ENCODE data around the gene MVB12A. TPM values are rescaled to one million over a fixed set of nuclear protein-coding genes. Genes with fewer than 3 reads are reported as not detected.
A peak's percentile ranks its signal among the peaks of the same experiment; 100 is the strongest.

The MVB12A gene
- total RNA-seq, 2 donors from 2014 or later = 71.2 to 75.7 TPM

GRCh38 chr19:17409990-17410389 lies 9.9 kb upstream of the MVB12A start:
- Histone ChIP-seq H3K4me3 (no peak overlapping the region), H3K4me1 (replicated peaks) (no peaks in the 10 kb centered on the region), H3K36me3 (no peaks in the 10 kb centered on the region), H3K9me3 (no peaks in the 10 kb centered on the region), H3K27me3 (replicated peaks; ENCODE audit: insufficient read depth) (no peaks in the 10 kb centered on the region), H3K27ac (no peak overlapping the region)
- WGBS = 92% methylated on average over 9 of the region's 9 CpGs
- TF ChIP-seq POLR2A (IDR thresholded peaks at IDR 0.05) (no peak), CTCF (IDR thresholded peaks at IDR 0.05) (no peak), POLR2AphosphoS5 (IDR thresholded peaks at IDR 0.05) (no peak)
- intact Hi-C loops (cut with DNase I) = no loop called here
- DNase-seq (ENCODE audit: low spot score) = no peak

- Histone ChIP-seq H3K9me3 (no peaks in the 10 kb centered on the region), H3K4me1 (replicated peaks) (no peaks in the 10 kb centered on the region), H3K27ac (no peak overlapping the region), H3K36me3 (no peaks in the 10 kb centered on the region), H3K27me3 (replicated peaks; ENCODE audit: insufficient read depth) (no peaks in the 10 kb centered on the region), H3K4me3 (no peak overlapping the region)
- TF ChIP-seq CTCF (IDR thresholded peaks at IDR 0.05) (no peak), POLR2AphosphoS5 (IDR thresholded peaks at IDR 0.05) (no peak), POLR2A (IDR thresholded peaks at IDR 0.05) (no peak)
- WGBS = 75% methylated on average over 11 of the region's 11 CpGs
- intact Hi-C loops (cut with DNase I) = no loop called here
- DNase-seq (ENCODE audit: low spot score) = no peak
Observed at GRCh38 chr19:17411801-17412200, 8.0 kb upstream of the MVB12A start.

- Histone ChIP-seq H3K36me3 (no peaks in the 10 kb centered on the region), H3K4me3 (no peak overlapping the region), H3K9me3 (no peaks in the 10 kb centered on the region), H3K27me3 (replicated peaks; ENCODE audit: insufficient read depth) (no peaks in the 10 kb centered on the region), H3K27ac (no peak overlapping the region), H3K4me1 (replicated peaks) (no peaks in the 10 kb centered on the region)
- WGBS = 90% methylated on average over 8 of the region's 8 CpGs
- intact Hi-C loops (cut with DNase I) = no loop called here
- TF ChIP-seq CTCF (IDR thresholded peaks at IDR 0.05) (no peak), POLR2AphosphoS5 (IDR thresholded peaks at IDR 0.05) (no peak), POLR2A (IDR thresholded peaks at IDR 0.05) (no peak)
- no peak for DNase-seq (ENCODE audit: low spot score)
Observed at GRCh38 chr19:17414097-17414496, 5.8 kb upstream of the MVB12A start.

GRCh38 chr19:17415121-17415520 lies 4.7 kb upstream of the MVB12A start:
- peak overlapping the region; percentile 2 to 32 for H3K27ac ChIP-seq
- no peaks in the 10 kb centered on the region for H3K27me3 ChIP-seq (replicated peaks; ENCODE audit: insufficient read depth)
- no peak overlapping the region for H3K4me3 ChIP-seq
- intact Hi-C loops (cut with DNase I) = no loop called here
- no peaks in the 10 kb centered on the region for H3K36me3 ChIP-seq
- no peaks in the 10 kb centered on the region for H3K9me3 ChIP-seq
- no peak for DNase-seq (ENCODE audit: low spot score)
- TF ChIP-seq CTCF (IDR thresholded peaks at IDR 0.05) (no peak), POLR2AphosphoS5 (IDR thresholded peaks at IDR 0.05) (no peak), POLR2A (IDR thresholded peaks at IDR 0.05) (no peak)
- WGBS = 56% methylated on average over 6 of the region's 6 CpGs
- no peaks in the 10 kb centered on the region for H3K4me1 ChIP-seq (replicated peaks)

- peaks cover 5% of the 10 kb centered on the region for H3K4me1 ChIP-seq (replicated peaks)
- TF ChIP-seq POLR2AphosphoS5 (IDR thresholded peaks at IDR 0.05) (no peak), CTCF (IDR thresholded peaks at IDR 0.05) (no peak), POLR2A (IDR thresholded peaks at IDR 0.05) (no peak)
- intact Hi-C loops (cut with DNase I) = no loop called here
- no peak overlapping the region for H3K4me3 ChIP-seq
- H3K36me3 ChIP-seq = no peaks in the 10 kb centered on the region
- DNase-seq (ENCODE audit: low spot score) = no peak
- no peak overlapping the region for H3K27ac ChIP-seq
- H3K27me3 ChIP-seq (replicated peaks; ENCODE audit: insufficient read depth) = no peaks in the 10 kb centered on the region
- WGBS = 53% methylated on average over 3 of the region's 3 CpGs
- H3K9me3 ChIP-seq = no peaks in the 10 kb centered on the region
Observed at GRCh38 chr19:17418710-17419109, 1.1 kb upstream of the MVB12A start.
